HG02840 (cell line): ENCODE results near the gene LEMD2.
"Not testable (repeated sequence)": the region's sequence is repeated elsewhere in the genome, so short reads cannot be mapped to it uniquely, and the experiment has no call there.

Experiments used
- ATAC-seq: cut with Tn5 transposase; IDR thresholded peaks from one replicate; pipeline ENCODE4 v1.9.1; 2021; ENCODE audit warnings: mild to moderate bottlenecking, moderate library complexity, moderate number of reproducible peaks; ENCODE audit not compliant: unreplicated experiment, low FRiP score

Gene LEMD2

DNA sequence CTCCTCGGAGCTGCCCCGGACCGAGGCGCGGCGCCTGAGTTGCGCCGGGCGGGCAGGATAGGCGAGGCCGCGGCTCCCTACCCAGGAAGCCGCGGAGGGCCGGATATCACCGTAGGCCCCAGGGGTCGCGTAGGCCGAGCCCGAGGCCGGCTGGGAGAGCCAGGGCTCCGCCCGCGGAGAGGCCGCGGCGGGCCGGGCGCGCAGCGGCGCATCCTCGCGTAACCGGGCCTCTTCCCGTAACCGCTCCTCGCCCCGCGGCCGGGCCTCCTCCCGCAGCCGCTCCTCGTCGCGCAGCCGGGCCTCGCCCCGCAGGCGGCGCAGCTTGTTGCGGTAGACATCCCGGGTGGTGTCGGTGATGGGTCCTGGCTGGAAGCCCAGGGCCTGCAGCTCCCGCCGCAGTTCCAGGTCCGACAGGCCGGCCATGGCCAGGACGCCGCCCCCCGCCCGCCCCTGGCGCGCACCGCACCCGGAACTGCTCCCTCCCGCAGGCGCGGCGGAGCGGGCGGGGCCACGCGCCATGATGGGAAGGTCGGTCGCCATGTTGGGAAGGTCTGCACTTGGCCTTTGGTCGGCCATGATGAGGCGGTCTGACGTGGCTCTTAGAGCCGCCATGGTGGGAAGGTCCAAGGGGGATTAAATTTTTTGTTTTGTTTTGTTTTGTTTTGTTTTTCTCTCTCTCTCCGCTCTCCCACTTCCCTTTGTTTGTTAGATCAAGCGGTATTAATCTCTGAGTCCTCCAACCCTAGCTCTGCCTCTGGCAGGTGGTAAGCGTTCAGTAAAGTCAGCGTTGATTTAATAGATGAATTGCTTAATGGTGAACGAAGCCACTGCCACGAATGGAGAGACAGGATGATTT lies at the start of gene LEMD2:
Gene LEMD2, minus strand, starts transcription at position 437 of the 856 bp plus-strand sequence. Its CDS starts 14 bp downstream, at position 423.
- ATAC-seq, result peak; percentile 84

DNA sequence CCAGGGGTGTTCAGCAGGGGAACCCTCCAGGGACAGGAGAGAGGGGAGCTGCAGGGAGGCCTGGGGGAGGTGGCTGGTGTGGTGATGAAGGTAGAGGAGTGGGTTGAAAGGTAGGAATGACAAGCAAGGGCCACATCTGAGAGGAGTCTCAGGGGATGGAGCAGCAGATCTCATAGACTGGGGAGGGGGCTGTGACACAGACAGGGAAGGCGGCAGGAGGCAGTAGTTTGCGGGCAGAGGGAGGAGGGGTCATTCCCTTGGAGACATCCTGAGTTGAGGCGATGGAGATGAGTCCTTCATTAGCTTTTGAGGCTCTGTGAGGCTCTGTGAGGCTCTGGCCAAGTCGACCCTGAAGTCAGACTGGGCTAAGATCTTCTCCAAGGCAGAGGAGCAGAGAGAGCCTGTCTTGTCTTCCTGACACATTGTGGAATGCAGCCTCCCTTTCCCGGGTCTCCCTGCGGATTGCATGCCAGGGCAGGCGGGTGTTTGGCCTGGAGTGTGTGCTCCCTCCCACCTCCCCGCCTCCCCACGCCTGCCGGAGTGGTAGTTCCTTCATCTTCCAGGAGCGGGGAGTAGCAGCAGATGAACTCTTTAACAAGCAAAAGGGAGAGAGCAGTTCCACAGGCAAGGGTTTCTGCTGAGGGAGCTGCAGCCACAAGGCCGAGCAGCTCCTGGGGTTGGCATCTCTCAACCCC lies 49.2 kb upstream of the LEMD2 start:
- no peak for ATAC-seq

DNA sequence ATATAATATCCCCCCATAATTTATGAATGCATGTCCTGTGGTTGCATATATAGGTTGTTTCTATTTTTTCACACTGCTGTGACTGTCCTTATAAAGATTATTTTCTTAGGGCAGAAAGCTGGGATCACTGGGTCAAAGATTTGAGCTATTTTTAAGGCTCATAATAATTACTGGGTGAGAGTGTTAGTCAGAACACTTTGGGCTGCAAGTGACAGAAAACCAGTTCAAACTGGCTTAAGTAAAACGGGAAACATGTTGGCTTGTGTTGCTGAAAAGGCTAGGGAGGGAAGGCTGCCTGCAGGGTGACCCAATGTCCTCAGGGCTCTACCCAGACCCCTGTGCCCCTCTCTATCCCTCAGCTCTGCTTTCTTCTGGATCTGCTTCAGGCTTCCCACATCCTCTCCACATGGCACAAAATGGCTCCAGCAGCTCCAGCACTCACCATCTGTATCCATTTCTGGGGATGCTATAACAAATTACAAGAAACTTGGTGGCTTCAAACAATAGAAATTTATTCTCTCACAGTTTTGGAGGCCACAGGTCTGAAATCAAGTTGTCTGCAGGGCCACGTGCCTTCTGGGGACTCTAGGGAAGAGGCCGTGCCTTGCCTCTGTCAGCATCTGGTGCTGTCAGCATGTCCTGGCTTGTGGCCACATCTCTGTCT lies 48.0 kb upstream of the LEMD2 start:
- no peak for ATAC-seq

DNA sequence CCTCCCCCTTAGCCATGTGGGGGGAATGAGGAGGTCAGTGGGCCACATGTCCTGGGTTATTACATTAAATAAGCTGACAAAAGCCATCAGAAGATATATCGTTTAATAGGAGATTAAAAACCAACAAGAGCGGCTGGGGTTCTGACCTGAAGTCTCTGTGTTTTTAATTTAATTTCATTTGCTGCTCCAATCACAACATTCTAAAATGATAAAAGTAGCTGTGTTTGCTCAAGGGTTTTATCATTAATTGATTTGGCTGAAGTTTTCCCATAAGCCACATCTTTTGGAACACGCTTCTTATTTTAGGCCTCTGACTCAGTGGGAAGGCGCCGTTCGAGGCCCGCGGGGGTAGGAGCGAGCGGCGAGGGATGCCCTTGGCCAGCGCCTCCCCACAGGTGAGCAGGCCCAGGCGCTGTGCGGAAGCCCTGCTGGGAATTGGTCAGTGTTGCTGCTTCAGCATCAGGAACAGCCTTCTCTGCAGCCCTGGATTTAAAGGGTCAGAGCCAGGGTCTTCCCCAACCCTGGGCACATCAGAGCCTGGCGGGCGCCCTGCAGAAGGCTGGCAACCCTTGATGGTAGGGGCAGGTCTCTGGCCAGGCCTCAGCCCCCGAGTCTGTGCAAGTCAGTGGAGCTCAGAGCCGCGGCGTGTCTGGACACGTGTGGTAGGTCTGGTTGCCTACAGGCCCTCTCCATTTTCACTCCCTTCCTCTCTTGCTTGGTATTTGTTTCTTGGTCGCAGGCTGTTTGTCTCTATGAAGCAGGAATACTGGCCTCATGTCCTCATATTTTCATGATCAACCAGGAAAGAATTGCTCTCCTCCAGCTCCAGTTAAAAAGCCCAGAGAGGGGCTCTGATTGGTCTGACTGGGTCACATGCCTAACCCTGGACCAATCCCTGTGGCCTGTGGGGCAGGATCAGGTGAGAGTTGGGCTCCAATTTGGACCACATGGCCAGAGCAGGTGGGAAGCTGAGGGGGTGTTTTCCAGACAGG lies 45.8 kb upstream of the LEMD2 start:
- ATAC-seq, result no peak

DNA sequence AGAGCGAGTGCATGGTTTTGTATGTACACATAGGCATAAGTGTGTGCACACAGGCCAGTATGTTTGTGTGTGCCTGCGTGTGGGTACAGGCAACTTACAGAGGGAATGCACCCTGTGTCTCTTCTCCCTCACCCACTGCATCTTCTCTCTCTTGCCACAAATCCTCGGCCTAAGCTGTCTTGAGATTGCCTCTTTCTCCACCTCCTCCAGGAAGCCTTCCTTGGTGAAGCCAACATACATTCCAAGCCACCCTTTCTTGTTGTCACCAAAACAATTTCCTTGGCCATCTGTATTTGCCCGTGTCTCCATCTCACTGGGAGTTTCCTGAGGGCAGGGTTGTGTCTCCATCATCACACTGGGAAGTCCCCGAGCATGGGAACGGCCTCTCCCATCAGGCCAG lies 44.7 kb upstream of the LEMD2 start:
- no peak for ATAC-seq

DNA sequence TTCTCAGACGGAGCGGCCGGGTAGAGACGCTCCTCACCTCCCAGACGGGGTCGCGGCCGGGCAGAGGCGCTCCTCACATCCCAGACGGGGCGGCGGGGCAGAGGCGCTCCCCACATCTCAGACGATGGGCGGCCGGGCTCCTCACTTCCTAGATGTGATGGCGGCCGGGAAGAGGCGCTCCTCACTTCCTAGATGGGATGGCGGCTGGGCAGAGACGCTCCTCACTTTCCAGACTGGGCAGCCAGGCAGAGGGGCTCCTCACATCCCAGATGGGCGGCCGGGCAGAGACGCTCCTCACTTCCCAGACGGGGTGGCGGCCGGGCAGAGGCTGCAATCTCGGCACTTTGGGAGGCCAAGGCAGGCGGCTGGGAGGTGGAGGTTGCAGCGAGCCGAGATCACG lies 43.9 kb upstream of the LEMD2 start:
- not testable (repeated sequence) for ATAC-seq

DNA sequence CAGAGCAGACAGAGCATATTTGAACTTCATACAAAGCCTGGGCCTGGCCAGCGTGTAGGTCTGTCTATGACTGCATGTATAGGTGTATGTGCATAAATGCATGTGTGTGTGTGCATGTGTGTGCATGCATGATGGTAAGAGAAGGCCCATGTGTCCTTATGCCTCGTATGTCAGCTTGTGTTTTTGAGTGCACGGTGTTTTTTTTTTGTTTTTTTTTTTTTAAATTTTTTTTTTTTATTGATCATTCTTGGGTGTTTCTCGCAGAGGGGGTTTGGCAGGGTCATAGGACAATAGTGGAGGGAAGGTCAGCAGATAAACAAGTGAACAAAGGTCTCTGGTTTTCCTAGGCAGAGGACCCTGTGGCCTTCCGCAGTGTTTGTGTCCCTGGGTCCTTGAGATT lies 42.8 kb upstream of the LEMD2 start:
- not testable (repeated sequence) for ATAC-seq

DNA sequence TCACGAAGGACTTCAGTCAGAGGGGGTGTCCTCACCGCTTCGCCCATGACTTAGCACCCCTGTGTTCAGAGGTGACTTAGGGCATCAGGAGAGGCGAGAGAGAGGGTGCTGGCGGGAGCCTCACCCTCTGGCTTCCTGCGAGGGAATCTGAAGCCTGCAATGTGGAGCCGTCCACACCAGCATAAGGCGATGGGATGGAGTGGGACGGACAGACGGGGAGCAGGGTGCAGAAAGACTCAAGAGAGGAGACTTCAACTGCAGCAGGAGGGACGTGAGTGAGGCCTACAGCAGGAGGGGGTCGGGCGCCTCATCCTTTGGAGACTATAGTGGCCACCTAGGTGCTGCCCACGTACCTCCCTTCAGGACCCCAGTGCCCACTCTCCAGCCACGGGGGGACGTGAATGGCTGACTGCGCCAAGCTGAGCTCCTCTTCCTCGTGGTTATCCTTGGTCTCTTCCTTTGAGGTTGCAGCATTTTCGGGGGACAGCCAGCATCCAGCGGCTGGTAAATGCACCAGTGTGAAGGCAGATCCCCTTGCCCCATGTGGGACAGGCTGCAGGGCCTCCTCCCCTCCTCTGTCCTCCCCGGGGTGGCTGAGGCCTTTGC lies 41.8 kb upstream of the LEMD2 start:
- no peak for ATAC-seq

DNA sequence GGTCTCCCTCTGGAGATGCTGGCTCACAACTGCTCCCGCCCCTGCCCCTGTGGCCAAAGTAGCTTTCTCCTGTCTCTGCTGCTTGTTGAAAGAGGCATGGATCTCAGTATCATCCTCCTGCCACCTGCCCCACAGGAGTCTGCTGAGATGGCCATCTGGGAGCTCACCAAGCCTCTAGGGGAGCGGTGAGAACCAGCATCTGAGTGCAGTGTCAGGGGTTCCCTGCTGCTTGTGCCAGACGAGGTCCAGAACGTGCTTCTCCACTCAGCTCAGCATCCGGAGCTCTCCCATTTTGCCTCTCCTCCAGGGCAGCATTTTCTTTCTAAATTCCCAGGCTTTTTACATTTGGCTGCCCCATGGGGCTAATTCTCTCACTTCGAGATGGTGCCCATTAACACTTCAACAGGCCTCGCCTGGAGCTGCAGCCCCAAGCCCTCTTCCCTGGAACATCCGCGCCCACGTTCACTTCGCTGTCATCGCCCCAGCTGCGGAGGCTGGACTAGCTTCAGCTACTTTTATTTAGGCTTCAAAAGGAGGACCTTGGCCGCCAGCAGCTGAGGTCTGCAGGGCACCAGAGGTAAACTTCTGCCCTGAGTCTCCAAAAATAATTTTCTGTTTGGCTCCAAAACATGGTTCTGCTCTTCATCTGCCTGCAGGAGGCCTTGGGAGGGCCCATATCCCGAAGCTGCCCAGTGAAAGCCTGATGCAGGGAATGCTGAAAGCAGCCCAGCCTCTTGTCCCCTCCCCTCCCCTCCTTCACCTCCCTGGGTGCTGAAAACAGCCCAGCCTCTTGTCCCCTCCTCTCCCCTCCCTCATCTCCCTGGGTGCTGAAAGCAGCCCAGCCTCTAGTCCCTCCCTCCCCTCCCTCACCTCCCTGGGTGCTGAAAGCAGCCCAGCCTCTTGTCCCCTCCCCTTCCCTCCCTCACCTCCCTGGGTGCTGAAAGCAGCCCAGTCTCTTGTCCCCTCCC lies 40.1 kb upstream of the LEMD2 start:
- no peak for ATAC-seq

DNA sequence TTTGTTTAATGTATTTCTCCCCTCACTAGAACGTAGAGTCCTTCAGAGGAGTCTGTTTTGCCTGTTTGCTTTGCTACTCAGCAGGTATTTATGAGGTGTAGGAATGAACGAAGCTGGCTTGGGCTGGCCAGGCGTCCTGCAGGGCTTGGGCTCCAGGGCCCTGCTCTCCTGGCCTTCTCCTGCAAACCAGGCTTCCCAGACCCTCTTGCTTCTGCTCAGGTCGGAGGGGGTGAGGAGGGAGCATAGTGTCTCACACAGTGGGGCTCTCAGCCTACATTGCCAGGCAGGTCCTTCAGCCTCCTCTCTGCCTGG lies 39.5 kb upstream of the LEMD2 start:
- ATAC-seq, result no peak

DNA sequence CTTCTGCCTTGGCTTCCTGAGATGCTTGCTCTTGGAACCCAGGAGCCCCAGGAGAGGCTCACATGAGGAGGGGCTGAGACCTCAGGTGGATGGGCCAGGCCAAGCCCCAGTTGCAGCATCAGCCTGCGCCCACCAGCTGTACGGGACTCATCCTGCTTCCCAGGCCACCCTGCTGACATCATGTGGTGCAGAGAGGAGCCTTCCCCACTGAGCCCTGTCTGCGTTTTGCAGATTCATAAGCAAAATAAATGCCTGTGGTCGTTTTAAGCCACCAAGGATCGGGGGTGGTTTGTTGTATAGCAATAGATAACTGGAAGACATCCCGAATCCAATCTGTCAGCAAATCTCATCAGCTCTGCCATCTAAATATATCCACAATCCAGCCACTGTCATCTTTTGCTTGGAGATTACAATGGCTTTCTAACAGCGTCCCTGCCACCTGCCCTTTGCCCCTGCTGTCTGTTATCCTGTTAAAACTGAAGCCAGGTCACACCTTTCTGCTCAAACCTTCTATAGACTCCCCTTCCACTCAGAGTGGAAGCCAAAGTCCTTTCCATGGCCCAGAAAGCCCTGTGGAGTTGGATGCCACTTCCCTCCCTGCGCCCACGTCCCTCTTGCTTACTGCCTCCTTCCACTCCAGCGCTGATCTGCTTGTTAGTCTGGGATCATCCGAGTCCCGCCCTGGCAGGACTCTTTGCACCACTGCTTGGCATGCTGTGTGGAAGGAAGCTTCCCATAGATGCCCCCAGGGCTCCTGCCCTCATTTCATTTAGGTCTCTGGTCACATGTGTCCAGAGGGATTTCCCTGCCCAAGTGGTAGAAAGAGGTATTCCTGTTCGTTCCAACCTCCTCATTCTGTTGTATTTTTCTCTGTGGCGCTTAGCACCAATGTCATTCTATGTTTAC lies 38.9 kb upstream of the LEMD2 start:
- no peak for ATAC-seq

DNA sequence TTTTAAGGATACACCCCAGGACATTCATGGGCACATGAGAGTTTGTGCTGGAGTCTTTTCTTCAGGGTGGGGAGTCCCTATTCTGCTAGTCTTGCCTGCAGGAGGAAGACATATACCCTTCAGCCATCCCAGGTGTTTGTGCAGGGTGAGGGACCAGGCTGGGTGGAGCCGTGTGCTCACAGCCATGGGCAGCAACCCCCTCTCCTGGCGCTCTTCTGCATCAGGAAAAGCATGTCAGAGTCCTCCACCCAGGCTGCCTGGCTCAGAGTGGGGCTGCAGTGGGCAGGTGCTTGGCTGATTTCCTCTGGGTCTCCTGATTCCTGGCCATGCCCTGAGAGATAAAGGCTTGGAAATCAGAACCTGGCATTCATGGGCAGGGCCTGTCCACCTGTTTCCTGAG lies 37.6 kb upstream of the LEMD2 start:
- no peak for ATAC-seq

DNA sequence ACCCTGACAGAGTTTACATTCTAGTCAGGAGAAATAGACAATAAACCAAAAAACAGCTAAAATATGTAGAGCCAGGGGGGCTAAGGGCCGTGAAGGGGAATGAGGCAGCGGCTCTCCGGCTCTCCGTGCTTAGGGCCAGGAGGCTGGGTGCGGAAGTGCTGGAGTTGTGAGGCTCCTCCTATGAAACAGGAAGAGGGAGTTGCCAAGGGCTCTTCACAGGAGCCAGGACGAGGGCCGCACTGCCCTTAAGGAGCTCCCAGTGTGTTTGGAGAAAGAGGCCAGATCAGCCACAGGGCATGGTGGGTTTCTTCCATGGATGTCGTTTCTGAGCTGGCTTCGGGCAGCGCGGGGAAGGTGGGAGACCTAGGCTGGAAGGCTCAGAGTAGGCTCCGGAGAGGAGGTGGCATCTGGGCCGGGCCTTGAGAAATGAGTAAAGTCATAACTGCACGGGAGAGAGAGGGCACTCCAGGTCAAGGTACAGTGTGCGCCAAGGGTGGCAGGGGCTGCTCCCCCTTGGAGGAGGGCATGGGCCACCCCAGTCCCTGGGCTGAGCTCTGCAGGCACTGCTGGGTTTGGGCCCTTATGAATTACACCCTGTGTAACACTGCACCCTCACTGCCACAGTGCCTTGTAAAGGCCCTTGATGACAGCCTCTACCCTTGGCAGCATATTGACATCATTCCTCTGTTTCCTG lies 35.7 kb upstream of the LEMD2 start:
- no peak for ATAC-seq

DNA sequence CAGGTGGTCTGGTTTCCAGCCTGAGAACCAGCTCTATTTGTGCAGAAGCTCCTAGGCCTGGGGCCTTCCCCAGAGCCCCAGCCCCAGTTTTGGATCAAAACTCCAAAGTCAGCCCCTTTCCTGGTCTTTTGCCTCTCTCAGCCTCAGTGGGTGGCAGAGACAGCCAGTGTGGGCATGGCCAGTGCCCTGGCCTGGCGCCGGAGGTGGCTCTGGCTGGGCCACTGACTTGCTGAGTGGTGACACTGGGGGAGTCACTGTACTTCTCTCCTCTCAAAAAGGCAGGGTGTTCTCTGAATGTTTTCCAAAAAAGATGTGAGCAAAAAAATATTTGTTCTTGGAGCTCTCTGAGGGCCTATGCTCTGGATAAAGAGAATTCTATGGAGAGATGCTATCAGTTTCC lies 34.9 kb upstream of the LEMD2 start:
- no peak for ATAC-seq

DNA sequence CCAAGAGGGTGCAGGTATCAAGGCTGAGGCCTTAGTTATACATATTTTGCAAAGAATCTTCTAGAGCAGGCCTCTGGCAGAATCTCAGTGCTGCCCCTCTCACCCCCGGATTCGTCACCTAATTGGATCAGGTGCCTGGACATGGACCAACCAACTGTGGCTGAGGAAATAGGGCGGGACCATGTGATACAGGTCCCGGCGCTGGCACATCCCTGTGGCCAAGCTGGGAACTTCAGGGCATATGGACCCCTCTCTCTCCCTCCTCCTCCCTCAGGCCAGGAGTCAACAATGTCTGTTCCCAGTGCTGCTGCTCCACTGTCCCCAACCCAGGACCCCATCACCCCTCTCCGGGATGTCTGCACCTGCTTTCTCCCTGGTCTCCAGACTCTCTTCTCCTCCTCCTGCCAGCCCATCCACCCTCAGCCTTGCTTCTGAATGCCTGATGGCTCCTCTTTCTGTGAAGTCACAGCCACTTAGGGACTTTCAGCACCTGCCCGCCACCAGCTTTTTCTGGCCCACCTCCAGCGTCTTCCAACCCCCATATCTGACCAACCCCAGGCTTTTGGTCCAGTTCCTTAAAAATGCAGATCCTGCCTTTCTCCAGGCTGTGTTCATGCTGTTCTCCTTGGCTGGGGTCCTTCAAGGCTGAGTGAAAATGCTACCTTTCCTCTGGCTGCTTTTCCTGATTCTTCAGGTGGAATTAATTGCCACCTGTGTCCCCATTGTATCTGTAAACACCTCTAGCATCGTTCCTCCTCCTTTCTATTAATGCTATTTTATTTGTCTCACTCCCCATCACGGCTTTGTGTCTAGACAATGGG lies 33.9 kb upstream of the LEMD2 start:
- ATAC-seq, result no peak

DNA sequence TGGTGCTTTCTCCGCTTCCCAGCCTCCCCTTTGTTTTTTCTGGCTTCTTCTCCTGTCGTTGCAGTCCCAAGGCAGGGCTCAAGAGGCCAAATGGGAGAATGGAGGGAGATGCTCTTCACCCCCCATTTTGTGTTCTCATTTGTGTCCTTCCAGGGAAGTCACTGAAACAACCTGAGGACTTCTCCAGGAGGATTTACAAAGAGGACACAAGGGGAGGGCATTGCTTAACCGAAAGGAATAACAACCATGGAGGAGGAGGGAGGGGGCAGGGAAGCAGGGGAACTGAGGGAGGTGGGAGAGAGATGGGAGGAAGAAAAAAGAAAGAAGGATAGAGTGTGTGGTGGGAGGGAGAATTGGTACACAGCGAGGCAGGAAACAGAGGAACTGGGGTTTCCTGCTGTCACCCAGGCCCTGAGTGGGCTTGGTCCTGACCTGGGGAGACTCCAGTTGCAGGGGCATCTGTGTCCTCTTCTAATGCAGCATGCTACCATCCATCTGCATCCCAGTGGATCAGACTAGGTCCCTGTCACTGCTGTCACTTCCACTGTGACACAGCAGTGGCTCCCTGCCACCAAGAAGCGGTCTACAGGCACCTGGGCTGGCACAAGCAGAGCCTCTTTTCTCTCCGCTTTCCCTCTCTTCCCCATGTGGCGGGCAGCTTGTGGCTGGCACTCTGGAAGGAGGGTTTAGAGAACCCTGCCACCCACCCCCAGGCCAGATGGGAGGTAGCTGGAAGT lies 32.0 kb upstream of the LEMD2 start:
- no peak for ATAC-seq
